IPS-NIHi7 (cell line): ENCODE results near the gene DCUN1D2.
"Not testable (repeated sequence)": the region's sequence is repeated elsewhere in the genome, so short reads cannot be mapped to it uniquely, and the experiment has no call there.

Source experiments
- DNase-seq: peaks from one replicate; pipeline ENCODE4 v3.0.0; 2012; ENCODE audit warnings: mixed read lengths; ENCODE audit errors: extremely low spot score

DCUN1D2 gene

DNA sequence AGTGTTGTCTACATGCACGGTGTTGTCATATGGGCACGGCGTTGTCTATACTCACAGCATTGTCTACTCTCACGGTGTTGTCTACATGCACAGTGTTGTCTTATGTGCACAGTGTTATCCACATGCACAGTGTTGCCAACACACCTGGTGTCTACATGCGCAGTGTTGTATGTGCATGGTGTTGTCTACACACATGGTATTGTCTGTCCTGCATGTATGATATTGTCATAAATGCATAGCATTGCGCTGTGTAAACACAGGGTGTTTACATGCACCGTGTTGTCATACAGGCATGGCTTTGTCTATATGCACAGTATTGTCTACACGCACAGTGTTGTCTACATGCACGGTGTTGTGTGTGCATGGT, 44.0 kb downstream of the DCUN1D2 start:
- DNase-seq = no peak

DNA sequence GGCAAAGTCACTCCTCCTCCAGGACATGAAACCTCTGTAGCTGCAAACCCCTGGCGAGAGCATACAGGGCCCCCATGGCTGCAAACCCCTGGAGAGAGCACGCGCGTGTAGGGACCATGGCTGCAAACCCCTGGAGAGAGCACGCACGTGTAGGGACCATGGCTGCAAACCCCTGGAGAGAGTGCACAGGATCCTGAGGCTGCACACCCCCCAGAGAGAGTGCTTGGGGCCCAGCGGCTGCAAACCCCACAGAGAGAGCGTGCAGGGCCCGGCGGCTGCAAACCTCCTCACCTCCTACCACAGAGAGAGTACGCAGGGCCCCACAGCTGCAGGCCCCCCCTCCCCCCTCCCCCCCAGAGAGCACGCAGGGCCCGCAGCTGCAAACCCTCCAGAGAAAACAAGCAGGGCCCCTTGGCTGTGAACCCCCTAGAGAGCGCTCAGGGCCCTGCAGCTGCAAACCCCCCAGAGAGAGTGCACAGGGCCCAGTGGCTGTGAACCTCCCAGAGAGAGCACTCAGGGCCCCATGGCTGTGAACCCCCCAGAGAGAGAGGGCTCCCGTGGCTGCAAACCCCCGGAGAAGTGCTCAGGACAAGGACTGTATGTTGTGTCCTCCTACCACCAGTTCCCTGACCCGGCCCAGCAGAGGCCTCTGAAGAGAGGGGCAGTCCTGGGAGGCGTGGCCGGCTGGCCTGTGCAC, 44.6 kb downstream of the DCUN1D2 start:
- no peak for DNase-seq

DNA sequence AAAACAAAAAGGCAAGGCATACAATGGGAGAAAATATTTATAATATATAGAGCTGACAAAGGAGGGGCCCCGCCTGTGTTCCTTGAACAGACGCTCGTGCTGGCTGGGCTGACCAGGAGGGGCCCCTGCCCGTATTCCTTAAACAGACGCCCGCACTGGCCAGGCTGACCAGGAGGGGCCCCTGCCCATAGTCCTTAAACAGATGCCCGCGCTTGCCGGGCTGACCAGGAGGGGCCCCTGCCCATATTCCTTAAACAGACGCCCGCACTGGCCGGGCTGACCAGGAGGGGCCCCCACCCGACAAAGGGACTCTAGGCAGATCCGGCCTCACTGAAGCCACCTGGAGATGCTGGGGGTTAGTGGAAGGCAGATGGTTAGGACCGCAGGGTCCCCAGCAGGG, 46.5 kb downstream of the DCUN1D2 start:
- no peak for DNase-seq

DNA sequence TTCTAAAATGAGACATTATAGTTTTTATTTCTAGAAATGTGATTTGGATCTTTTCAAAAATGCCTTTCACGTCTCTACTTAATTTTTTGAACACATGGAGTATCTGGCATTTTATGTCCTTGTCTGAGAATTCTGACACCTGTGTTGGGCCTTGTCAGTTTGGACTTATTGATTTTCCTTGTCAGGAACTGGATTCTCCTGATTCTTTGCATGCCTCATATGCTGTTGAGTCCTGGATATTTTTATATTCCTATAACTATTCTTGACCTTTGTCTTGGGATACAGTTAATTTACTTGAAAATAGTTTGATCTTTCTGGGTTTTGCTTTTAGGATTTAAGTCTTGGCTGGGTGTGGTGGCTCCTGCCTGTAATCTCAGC, 47.5 kb downstream of the DCUN1D2 start:
- no peak for DNase-seq

DNA sequence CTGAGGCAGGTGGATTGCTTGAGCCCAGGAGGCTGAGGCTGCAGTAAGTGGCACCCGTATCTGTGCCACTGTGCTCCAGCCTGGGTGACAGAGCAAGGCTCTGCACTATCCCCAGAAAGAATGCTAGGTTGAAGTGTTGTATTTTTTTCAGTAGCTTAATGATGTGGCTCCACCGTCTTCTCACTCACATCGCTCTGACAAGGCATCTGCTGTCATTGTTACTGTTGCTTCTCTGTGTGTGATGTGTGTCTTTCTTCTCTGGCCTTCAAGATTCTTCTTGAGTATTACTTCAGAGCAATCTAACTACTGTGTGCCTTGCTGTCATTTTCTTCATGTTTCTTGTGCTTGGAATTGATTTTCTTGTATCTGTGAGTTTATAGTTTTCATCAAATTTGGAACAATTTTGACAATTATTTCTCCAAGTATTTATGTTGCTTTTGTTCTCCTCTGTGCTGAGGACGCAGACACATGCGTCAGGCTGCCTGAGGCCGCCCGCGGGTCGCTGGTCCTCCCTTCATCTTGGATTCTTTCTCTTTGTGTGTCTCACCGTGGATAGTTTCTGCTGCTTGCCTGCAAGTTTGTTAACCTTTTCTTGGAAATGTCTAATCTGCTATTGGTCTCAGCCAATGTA, 48.0 kb downstream of the DCUN1D2 start:
- DNase-seq = no peak

DNA sequence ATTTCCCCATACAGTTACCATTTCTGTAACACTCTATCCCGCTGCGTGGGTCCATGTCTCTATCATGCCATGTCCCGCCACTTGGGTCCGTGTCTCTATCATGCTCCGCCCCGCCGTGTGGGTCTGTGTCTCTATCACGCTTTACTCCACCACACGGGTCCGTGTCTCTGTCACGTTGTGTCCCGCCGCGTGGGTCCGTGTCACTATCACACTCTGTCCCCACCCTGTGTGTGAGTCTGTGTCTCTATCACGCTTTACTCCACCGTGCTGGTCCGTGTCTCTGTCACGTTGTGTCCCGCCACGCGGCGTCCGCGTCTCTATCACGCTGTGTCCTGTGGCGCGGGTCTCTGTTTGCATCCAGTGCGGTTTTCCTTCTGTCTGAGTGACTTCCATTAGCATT, 48.9 kb downstream of the DCUN1D2 start:
- no peak for DNase-seq

DNA sequence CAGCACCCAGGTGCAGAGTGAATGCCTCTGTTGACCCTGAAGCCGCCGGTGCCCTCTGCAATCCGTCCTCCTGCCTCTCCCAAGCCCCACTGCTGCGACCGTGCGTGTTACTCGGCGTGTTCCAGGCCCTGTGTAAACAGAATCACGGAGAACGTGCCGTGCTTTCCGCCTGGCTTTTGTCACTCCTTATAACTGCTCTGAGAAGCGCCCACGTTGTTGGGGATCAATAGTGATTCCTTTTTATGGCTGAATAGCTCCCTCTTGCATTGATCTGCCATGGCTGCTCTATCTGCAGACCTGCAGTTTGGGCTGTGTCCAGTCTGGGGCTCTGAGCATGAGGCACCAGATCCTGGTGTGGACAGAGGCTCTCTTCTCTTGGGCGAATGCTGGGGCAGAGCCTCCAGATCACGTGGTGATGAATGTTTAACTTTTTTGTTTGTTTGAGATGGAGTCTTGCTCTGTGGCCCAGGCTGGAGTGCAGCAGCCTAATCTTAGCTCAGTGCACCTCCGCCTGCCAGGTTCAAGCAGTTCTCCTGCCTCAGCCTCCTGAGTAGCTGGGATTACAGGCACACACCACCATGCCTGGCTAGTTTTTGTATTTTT, 53.0 kb downstream of the DCUN1D2 start:
- DNase-seq = no peak

DNA sequence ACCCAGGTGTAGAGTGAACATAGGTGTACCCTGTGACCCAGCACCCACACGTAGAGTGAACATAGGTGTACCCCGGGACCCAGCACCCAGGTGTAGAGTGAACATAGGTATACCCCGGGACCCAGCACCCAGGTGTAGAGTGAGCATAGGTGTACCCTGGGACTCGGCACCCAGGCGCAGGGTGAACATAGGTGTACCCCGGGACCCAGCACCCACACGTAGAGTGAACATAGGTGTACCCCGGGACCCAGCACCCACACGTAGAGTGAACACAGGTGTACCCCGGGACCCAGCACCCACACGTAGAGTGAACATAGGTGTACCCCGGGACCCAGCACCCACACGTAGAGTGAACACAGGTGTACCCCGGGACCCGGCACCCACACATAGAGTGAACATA, 53.6 kb downstream of the DCUN1D2 start:
- DNase-seq = not testable (repeated sequence)

DNA sequence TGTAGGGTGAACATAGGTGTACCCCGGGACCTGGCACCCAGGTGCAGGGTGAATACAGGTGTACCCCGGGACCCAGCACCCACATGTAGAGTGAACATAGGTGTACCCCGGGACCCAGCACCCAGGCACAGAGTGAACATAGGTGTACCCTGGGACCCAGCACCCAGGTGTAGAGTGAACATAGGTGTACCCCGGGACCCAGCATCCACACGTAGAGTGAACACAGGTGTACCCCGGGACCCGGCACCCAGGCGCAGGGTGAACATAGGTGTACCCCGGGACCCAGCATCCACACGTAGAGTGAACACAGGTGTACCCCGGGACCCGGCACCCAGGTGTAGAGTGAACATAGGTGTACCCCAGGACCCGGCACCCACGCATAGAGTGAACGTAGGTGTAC, 54.6 kb downstream of the DCUN1D2 start:
- not testable (repeated sequence) for DNase-seq

DNA sequence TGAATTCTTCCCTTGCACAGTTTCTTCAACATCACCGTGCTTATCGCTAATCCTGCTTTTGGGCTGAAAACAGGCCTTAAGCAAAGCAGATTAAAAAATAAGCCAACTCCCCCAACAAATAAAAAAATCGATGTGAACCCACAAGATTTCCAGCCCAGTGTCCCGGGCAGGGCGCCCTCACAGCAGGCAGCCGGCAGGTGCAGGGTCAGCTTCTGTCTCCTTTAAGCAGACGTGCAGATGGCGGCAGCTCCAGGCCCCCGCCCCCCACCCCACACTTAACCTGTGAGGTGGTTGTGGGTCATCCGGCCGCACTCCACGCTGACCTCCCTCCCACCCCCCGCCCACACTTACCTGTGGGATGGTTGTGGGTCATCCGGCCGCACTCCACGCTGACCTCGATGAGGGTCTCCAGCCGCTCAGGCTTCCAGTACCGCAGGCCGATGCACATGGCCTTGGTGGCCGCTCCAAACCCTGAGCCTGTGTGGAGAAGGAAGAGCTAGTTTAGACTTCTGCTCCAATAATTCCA, 57.1 kb downstream of the DCUN1D2 start:
- DNase-seq = no peak

DNA sequence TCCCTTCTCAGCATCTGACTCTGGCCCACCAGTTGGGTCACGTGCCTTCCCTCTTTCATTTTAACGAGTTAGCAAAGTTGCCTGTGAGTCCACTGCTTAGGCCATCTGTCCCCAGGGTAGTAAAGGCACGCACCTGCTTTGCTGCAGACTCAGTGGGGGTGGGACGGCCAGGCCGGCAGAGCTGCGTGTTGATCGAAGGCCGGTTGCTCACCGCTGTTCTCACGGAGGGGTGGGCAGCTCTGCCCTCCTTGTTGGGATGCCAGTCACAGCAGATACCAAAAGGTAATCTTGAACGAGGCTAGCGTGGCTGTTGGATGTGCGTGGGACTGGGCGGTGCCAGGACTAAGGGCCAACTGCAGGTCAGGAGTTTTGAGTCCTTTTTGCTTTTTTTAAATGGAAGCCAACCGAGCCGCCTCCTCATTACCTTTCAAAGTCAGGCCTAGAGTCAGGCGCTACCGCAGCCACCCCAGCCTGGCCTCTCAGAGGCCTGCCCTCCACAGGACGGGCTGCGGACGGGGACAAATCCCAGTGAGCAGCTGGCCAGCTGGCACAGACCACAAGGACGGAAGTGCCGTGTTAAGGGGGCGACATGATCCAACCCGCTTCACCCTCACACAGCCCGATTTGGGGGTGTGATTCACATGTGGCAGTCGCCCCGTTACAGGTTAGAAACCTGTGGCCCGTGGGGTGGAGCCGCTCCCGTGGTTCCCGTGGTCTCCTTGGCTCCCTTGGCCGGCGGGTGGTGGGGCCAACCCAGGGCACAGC, 57.8 kb downstream of the DCUN1D2 start:
- no peak for DNase-seq

DNA sequence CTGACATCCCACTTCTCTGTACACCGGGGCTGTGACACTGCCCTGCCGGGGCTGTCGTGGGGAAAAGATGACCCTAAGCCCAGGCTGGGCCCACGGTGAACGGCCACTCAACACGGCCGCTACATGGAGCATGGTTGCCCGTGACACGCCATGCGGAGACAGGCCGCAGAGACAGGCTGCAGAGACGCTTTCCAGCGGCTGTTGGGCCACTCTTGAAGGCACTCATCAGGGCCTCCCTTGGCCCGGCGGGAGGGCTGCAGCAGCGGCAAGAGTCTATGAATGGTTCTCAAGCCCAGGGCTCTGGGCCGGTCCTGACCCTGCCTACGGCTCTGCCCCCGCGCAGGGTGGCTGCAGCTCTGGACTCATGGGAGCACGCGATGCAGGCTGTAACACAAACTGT, 59.3 kb downstream of the DCUN1D2 start:
- DNase-seq = no peak

DNA sequence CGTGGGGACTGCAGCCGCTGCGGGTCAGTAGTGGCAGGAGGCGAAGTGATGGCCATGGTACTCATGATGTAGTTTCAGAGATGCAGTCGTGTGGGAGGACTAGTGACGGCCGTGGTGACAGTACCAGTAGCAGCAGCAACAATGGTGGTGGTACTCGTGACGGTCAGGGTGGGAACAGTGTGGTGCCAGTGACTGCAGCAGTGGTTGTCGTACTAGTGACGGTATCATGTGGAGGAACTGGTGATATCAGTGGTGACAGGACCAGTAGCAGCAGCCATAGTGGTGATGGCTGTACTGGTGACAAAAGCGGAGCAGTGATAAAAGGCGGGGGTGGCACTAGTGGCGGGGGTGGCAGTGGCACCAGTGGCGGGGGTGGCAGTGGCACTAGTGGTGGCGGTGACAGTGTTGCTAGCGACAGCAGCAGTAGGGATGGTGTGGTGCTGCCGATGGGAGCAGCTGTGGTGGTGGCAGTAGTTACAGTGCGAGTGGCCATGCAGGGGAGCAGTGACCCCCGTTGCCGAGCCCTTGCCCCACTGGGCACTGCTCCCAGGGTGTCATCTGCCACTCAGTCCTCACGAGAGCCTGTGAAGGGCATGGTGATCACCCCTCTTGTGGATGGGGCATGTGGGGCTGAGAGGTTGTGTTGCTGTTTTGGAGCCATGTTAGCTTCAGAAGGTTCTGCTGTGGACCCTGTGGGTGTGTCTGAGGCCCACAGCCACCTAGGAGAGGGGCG, 60.0 kb downstream of the DCUN1D2 start:
- DNase-seq = no peak

DNA sequence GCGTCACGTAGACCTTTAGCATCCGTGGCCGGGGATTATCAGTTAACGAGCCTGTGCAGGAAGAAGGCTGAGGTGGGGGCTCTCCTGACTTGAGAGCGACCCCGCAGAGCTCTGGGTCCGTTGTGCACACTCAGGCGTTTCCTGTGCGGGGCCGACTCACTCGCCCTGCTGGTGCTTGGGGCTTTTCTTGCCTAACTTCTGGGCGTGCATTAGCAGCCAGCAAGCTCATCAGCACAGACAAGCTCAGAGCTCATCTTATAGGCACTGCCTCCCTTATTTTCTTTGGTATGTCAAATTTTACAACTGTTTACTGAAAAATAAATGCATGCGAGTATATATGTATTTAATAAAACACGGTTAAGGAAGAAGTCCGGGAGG, 60.9 kb downstream of the DCUN1D2 start:
- DNase-seq = no peak

DNA sequence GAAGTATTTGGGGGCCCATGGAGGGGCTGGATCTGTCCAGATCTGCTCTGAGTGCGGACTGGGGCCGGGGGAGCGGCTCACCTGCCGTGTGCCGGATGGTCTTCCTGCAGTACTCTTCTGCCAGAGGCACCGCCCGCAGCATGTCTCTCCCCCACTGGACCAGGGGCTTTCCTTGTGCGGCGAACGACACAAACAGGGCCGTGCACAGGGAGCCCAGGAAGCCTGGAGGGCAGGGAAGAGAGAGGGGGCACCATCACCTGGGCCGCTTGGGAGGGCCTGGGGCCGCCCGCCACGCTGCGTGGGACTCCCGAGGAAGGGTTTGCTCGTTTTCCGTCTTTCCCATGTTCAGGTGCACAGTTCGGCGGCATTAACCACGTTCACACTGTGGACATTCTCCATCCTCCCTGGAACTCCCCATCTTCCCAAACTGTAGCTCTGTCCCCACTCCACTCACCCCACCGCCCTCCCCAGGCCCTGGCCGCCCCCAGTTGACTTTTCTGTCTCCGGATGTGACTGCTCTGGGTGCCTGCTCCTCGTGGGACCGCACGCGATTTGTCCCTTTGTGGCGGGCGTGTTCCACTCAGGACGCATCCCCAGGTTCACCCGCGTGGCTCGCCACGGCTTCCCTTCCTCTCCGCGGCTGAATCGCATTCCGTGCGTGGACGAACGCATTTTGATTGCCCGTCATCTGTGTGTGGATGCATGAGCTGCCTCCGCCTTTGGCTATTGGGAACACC, 61.5 kb downstream of the DCUN1D2 start:
- DNase-seq = no peak

DNA sequence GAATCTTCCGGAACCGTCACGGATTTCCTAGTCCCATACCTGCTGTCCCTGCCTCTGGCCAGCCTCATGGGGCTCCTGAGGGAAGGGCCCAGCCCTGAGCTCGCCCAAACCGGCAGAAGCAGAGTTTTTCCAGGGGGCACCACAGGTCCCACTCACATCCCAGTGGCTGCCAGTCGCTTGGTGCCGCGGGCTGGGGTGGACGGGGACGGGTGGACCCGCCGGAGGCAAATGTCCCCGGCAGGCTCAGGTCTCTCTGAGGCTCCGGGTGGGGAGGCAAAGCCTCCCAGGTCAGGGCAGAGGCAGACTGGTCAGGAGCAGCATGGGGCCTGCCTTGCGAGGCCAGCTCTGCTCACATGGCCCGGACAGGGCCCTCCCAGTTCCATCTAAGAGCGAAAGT, 62.0 kb downstream of the DCUN1D2 start:
- DNase-seq = no peak

DNA sequence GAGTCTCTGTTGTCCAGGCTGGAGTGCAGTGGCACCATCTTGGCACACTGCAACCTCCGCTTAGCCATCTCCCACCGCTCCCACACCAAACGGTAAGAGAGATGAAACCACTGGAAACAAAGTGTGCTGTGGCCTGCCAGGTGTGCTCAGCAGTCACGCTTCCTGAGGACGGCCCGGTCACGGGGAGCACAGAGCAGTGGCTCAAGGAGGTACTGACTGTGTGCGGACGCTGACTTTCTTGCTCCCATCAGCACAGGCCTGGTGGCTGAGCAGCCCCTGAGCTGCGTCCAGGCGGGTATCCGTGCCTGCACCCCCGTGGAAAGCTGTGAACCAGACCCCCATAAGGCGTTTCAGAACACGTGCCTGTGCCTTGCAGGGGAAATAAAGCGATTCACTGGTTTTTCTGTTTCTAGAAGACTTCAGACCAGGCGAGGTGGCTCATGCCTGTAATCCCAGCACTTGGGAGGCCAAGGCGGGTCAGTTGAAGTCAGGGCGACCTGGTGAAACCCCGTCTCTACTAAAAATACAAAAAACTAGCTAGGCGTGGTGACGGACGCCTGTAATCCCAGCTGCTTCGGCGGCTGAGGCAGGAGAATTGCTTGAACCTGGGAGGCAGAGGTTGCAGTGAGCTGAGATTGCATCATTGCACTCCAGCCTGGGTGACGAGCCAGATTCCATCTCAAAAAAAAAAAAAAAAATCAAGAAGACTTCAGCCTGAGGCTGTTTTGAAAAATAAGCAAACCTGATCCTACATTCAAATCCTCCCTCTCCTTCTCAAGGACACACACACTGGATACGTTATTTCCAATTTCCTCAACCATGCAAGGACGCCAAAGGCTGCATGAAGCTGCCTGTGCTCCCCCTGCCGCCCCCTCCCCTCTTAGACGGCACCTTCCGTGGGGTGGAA, 62.7 kb downstream of the DCUN1D2 start:
- DNase-seq = no peak

DNA sequence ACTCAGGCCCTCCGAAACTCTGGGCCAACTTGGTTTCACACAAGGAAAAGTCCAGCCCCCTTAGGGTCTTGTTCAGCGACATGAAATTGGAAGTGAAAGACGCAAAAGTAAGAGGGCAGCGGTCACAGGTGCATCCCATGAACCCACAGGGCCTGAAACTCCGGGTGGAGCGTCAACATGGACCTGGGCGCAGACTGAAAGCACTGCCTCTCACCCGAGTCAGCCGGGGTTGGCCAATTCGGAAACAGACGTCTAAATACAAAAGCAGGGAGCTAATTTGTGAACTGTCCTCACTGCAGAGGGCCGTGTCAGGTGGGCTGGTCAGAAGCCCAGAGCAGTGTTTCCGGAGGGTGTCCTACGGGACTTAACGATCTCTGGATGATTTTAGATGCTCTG, 63.9 kb downstream of the DCUN1D2 start:
- no peak for DNase-seq

DNA sequence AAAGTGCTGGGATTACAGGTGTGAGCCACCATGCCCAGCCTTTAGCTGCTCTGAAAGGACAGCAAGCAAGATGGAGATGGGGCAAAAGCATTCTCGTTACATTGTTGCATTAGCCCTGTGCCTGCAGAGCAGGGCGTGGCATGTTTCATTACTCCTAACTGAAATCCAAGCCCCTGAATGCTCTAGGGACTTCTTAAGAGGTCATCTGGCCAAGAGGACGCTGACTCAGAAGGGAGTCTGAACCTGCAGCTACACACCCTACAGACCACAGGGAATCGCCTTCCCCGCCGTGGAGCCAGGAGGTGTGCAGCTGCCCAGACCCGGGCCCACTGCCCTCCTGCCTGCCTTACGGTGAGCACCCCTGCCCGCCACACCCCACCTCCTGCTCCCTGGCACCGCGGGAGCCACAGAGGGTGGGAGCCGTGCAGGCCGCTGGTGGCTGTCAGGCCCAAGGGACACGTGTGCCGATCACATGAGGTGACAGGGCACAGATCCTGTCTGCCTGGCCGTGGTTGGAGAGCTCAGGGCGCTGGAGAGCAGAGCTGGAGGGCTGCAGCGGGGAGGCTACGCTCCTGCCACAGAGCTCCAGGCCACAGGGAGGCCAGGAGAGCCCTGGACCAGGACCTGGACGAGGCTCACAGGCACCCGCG, 64.4 kb downstream of the DCUN1D2 start:
- DNase-seq = no peak
